Body of pancreas (tissue), 4 donors: ENCODE data around the gene RUNDC3A.

ENCODE experiments used
- CTCF ChIP-seq, 7 experiments: fragments of 450-650 bp in 4 of 7; fragments of 200-600 bp in 3 of 7; sonication (generic) in 3 of 7; IDR thresholded peaks; one replicate each; pipeline ENCODE4 v1.5.1; 2016 to 2019; ENCODE audit warnings: antibody characterized with exemption in 7 of 7
- POLR2A ChIP-seq, 3 donors: fragments of 450-650 bp; IDR thresholded peaks; one replicate each; pipeline ENCODE4 v1.6.1; 2016; ENCODE audit warnings: antibody characterized with exemption in 3 of 3, mild to moderate bottlenecking in 2 of 3

GRCh38 chr17:44263345-44263902, 45.0 kb upstream of the RUNDC3A start:
- TF ChIP-seq CTCF (IDR thresholded peaks at IDR 0.05) (no peak), POLR2A (IDR thresholded peaks at IDR 0.05) (no peak)
